Measurements from ENCODE around the gene RNASEH1. TPM values are rescaled to one million over a fixed set of nuclear protein-coding genes. Genes with fewer than 3 reads are reported as not detected.
"Not testable (repeated sequence)": the region's sequence is repeated elsewhere in the genome, so short reads cannot be mapped to it uniquely, and the experiment has no call there.

RNASEH1 gene
- total RNA-seq, 1 experiment from 2014 or later = 36.6 TPM

DNA sequence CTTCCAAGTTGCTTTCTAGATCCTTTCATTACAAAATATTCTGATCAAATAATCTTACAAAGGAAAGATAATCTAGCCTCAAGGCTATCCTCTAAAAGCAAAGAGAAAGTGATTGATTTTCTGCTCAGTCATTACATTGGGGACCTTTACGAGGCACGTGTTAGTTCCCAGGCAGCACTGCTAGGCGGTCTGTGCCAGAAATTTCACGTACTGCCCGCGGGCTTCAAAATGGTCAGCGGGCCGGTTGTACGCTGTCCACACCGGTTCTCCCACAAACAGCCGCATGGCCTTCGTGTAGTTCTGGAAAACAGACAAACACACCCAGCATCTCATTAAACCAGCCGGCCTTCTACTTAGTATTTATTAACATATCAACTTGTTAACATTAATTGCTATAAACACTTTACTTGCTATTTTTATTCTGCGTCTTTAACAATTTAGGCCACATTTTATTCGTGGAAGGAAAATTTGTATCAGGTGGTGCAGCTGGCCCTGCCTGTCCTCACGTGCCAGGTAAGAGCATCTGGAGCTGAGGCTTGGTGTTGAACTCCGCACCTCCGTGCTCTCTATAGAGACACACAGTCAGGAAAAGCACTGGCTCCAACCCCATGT, 59.2 kb downstream of the RNASEH1 start:
- DNase-seq (ENCODE audit: low spot score) = no peak
- in situ Hi-C loops (cut with HindIII; ENCODE audit: low sequenced_read_pairs) = no loop called here

DNA sequence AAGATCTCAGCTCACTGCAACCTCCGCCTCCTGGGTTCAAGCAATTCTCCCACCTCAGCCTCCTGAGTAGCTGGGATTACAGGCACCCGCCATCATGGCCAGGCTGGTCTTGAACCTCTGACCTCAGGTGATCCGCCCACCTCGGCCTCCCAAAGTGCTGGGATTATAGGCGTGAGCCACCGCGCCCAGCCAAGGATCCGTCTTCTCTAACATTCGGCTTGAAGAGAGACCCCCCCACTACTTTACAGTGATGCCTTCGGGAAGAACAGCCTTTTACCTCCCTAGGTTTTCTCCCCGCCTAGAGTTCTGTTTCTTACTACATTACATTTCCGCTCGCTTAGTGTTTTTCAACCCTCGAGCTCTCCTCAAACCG, 61.4 kb downstream of the RNASEH1 start:
- DNase-seq (ENCODE audit: low spot score); in situ Hi-C loops (cut with HindIII; ENCODE audit: low sequenced_read_pairs): not testable (repeated sequence)

Other genes starting within 250 kb of the RNASEH1 start
- 54.5 and 69.5 TPM in 2 replicates for gene EIPR1, start 180.5 kb downstream of the RNASEH1 start, total RNA-seq (2014; rRNA removed; shearing (Covaris generic))
- gene TRAPPC12, start 178.6 kb downstream of the RNASEH1 start, total RNA-seq (2014; rRNA removed; shearing (Covaris generic)) = 42.2 and 54.2 TPM in 2 replicates
- 48.4 and 63.2 TPM in 2 replicates for gene ADI1, start 38.8 kb downstream of the RNASEH1 start, total RNA-seq (2014; rRNA removed; shearing (Covaris generic))
- gene RPS7, start 16.9 kb upstream of the RNASEH1 start, total RNA-seq (2014; rRNA removed; shearing (Covaris generic)) = 3,161 and 4,026 TPM in 2 replicates
- 2.1 TPM in 1 of 2 replicates, not detected in the other for gene COLEC11, start 36.8 kb upstream of the RNASEH1 start, total RNA-seq (2014; rRNA removed; shearing (Covaris generic))
- gene ALLC, start 99.9 kb upstream of the RNASEH1 start, total RNA-seq (2014; rRNA removed; shearing (Covaris generic)) = not detected in 2 replicates
- gene DCDC2C, start 145.2 kb upstream of the RNASEH1 start, total RNA-seq (2014; rRNA removed; shearing (Covaris generic)) = not detected in 2 replicates